IMR-90 (cell line): ENCODE results near the gene PCBP3. TPM values are rescaled to one million over a fixed set of nuclear protein-coding genes. Genes with fewer than 3 reads are reported as not detected.
"Not testable (repeated sequence)": the region's sequence is repeated elsewhere in the genome, so short reads cannot be mapped to it uniquely, and the experiment has no call there.

ENCODE experiments used
- ATAC-seq: fragments of 200-7000 bp; cut with Tn5 transposase; 2 replicates; pipeline ENCODE4 v1.9.1; 2020; ENCODE audit warnings: low read depth, mild to moderate bottlenecking, moderate library complexity
- BruUV-seq: library from RNA; stranded (reverse); fragments of 400-500 nt; replicated peaks from 2 replicates; lab custom pipeline; 2021; lab: Mats Ljungman, UMichigan
- CTCF ChIA-PET: fragments of 300-600 bp; formaldehyde crosslinking; extraction: SDS; loops from one replicate; lab custom pipeline; 2021; ENCODE audit warnings: antibody characterized with exemption; lab: Yijun Ruan, JAX
- POLR2A ChIA-PET: fragments of 300-600 bp; sonication (Branson Sonifier 250); formaldehyde crosslinking; loops from one replicate; lab custom pipeline; 2022; ENCODE audit warnings: antibody characterized with exemption; ENCODE audit not compliant: unreplicated experiment; lab: Charles Lee
- DNase-seq: peaks from one replicate; pipeline ENCODE4 v3.0.0; 2013
- H2AFZ ChIP-seq: replicated peaks from 2 replicates; pipeline ENCODE3; 2013; ENCODE audit warnings: low read length, mild to moderate bottlenecking; ENCODE audit not compliant: poor library complexity
- H2AK5ac ChIP-seq: 2 replicates; pipeline ENCODE4 v1.6.1; 2013; ENCODE audit warnings: low read depth, low read length, inconsistent platforms
- H2AK9ac ChIP-seq: replicated peaks from 2 replicates; pipeline ENCODE3; 2013; ENCODE audit warnings: mild to moderate bottlenecking, low read depth, low read length, moderate library complexity; ENCODE audit not compliant: poor library complexity
- H2BK120ac ChIP-seq: 2 replicates; pipeline ENCODE4 v1.6.1; 2013; ENCODE audit warnings: low read depth, low read length, inconsistent platforms
- H2BK15ac ChIP-seq: 3 replicates; pipeline ENCODE4 v1.6.1; 2013; ENCODE audit warnings: low read depth, low read length, inconsistent platforms
- H2BK20ac ChIP-seq: 2 replicates; pipeline ENCODE4 v1.6.1; 2013; ENCODE audit warnings: low read depth, mild to moderate bottlenecking, inconsistent platforms, low read length, moderate library complexity
- H2BK5ac ChIP-seq: 2 replicates; pipeline ENCODE4 v1.6.1; 2013; ENCODE audit warnings: mild to moderate bottlenecking, low read depth, low read length, inconsistent platforms; ENCODE audit not compliant: poor library complexity, severe bottlenecking
- H3K14ac ChIP-seq: replicated peaks from 2 replicates; pipeline ENCODE4 v1.6.1; 2013; ENCODE audit warnings: low read depth, low read length, inconsistent platforms
- H3K18ac ChIP-seq: 2 replicates; pipeline ENCODE4 v1.6.1; 2013; ENCODE audit warnings: low read depth, low read length, control low read depth
- H3K23ac ChIP-seq: 2 replicates; pipeline ENCODE4 v1.6.1; 2013; ENCODE audit warnings: low read depth, low read length, inconsistent platforms
- H3K27ac ChIP-seq: 2 replicates; pipeline ENCODE4 v1.5.1; 2013; ENCODE audit warnings: mild to moderate bottlenecking, control low read depth, low read length; ENCODE audit not compliant: insufficient read depth
- H3K27me3 ChIP-seq: 2 replicates; pipeline ENCODE4 v1.6.1; 2013; ENCODE audit warnings: low read length; ENCODE audit not compliant: control insufficient read depth, insufficient read depth
- H3K36me3 ChIP-seq: 2 replicates; pipeline ENCODE4 v1.6.1; 2013; ENCODE audit warnings: low read length, mixed read lengths; ENCODE audit not compliant: control insufficient read depth, insufficient read depth
- H3K4ac ChIP-seq: 2 replicates; pipeline ENCODE4 v1.6.1; 2013; ENCODE audit warnings: low read depth, low read length, inconsistent platforms
- H3K4me1 ChIP-seq: 2 replicates; pipeline ENCODE4 v1.6.1; 2013; ENCODE audit warnings: low read length, mixed read lengths; ENCODE audit not compliant: control insufficient read depth, insufficient read depth
- H3K4me2 ChIP-seq: 2 replicates; pipeline ENCODE4 v1.6.1; 2013; ENCODE audit warnings: low read depth, mild to moderate bottlenecking, control low read depth, low read length, moderate library complexity
- H3K4me3 ChIP-seq: 2 replicates; pipeline ENCODE4 v1.5.1; 2013; ENCODE audit warnings: low read depth, mild to moderate bottlenecking, control low read depth, low read length, moderate library complexity; ENCODE audit not compliant: insufficient read depth
- H3K56ac ChIP-seq: 2 replicates; pipeline ENCODE4 v1.6.1; 2013; ENCODE audit warnings: low read length, inconsistent platforms; ENCODE audit not compliant: insufficient read depth; ENCODE audit errors: extremely low read depth
- H3K79me1 ChIP-seq, 2 experiments: 2 replicates each; pipeline ENCODE4 v1.6.1; 2013; ENCODE audit warnings: low read length in 2 of 2, inconsistent platforms in 1 of 2, low read depth in 1 of 2
- H3K9ac ChIP-seq: 2 replicates; pipeline ENCODE4 v1.6.1; 2013; ENCODE audit warnings: low read depth, low read length, control low read depth
- H3K9me1 ChIP-seq: 2 replicates; pipeline ENCODE4 v1.6.1; 2013; ENCODE audit warnings: low read length, inconsistent platforms; ENCODE audit not compliant: insufficient read depth
- H3K9me3 ChIP-seq: 2 replicates; pipeline ENCODE4 v1.6.1; 2013; ENCODE audit warnings: low read length; ENCODE audit not compliant: control insufficient read depth, insufficient read depth
- H4K20me1 ChIP-seq: 2 replicates; pipeline ENCODE4 v1.6.1; 2013; ENCODE audit warnings: low read length, inconsistent platforms; ENCODE audit not compliant: insufficient read depth
- H4K5ac ChIP-seq: 2 replicates; pipeline ENCODE4 v1.6.1; 2013; ENCODE audit warnings: mild to moderate bottlenecking, low read depth, low read length, control low read depth
- H4K8ac ChIP-seq, 2 experiments: 2 replicates each; pipeline ENCODE4 v1.6.1; 2013; ENCODE audit warnings: low read depth in 2 of 2, low read length in 2 of 2, control low read depth in 1 of 2, inconsistent platforms in 1 of 2
- H4K91ac ChIP-seq: 2 replicates; pipeline ENCODE4 v1.6.1; 2013; ENCODE audit warnings: low read depth, low read length, inconsistent platforms; ENCODE audit not compliant: insufficient read depth
- WGBS, 2 experiments: methylation state at CpG; one replicate each; pipeline versions ENCODE4 v1.1.5 to v1.1.7; 2013; ENCODE audit warnings: missing lambda C conversion rate in 2 of 2; ENCODE audit not compliant: insufficient read length in 1 of 2; ENCODE audit errors: extremely low coverage in 2 of 2; 5-methylcytosine and 5-hydroxymethylcytosine counted together
- dilution Hi-C: fragments of 300-500 bp; cut with HindIII; formaldehyde crosslinking; loops from one replicate; pipeline ENCODE4 v1.14.3; 2018; ENCODE audit warnings: low sequenced_read_pairs; ENCODE audit not compliant: unreplicated experiment
- in situ Hi-C: fragments of 300-500 bp; cut with MboI; formaldehyde crosslinking; loops from 3 replicates; pipeline ENCODE4 v1.14.3; 2019; ENCODE audit warnings: low sequenced_read_pairs, inconsistent platforms, mixed read lengths
- intact Hi-C: fragments of 100-400 bp; cut with micrococcal nuclease; formaldehyde crosslinking; loops from 2 replicates; pipeline ENCODE4 v1.10.0; 2022
- polyA plus RNA-seq, 3 experiments: library from polyadenylated mRNA; depleted of rRNA; stranded (reverse); fragments of >200 nt; gene quantifications; 2 replicates each; pipeline ENCODE4 v1.2.3, GENCODE V29; 2012; ENCODE audit warnings: low replicate concordance in 1 of 3
- total RNA-seq: library from RNA; depleted of rRNA; stranded (reverse); fragments of >200 nt; gene quantifications from 2 replicates; pipeline ENCODE4 v1.2.3, GENCODE V29; 2012

The PCBP3 gene
- total and polyA plus RNA-seq, 2 of the 4 experiments (the other 2 are of a cell fraction) = 2.9 to 3.9 TPM

- in situ Hi-C loops, H3K23ac ChIP-seq, intact Hi-C loops, H4K5ac ChIP-seq, POLR2A ChIA-PET, H3K9me3 ChIP-seq, H2BK120ac ChIP-seq, H3K9ac ChIP-seq, H4K91ac ChIP-seq, H3K4me1 ChIP-seq, H3K27me3 ChIP-seq, H3K4me2 ChIP-seq, ATAC-seq, H3K56ac ChIP-seq, H3K4me3 ChIP-seq, H3K18ac ChIP-seq, H3K27ac ChIP-seq, H4K8ac ChIP-seq, H3K14ac ChIP-seq, H3K79me1 ChIP-seq, H2BK20ac ChIP-seq, H2BK15ac ChIP-seq, H3K4ac ChIP-seq, H2AK5ac ChIP-seq, H2BK5ac ChIP-seq, dilution Hi-C loops, DNase-seq, H2AFZ ChIP-seq, H2AK9ac ChIP-seq, BruUV-seq, H3K36me3 ChIP-seq, H3K9me1 ChIP-seq, H4K20me1 ChIP-seq: not testable (repeated sequence)
- CTCF ChIA-PET = interaction anchor here (0.6 kb wide), 1 partner anchor 112 kb away, joined by 3 read pairs; no protein-coding TSS in a partner anchor
- no CpG with 5 or more reads among the region's 1 CpG for WGBS, 2 experiments
Measured at GRCh38 chr21:45720204-45720603, 76.7 kb downstream of the PCBP3 start.
